Measurements from ENCODE around the gene CDT1. TPM values are rescaled to one million over a fixed set of nuclear protein-coding genes. Genes with fewer than 3 reads are reported as not detected.

CDT1 gene
- total RNA-seq, 1 donor, result 7.8 TPM

DNA sequence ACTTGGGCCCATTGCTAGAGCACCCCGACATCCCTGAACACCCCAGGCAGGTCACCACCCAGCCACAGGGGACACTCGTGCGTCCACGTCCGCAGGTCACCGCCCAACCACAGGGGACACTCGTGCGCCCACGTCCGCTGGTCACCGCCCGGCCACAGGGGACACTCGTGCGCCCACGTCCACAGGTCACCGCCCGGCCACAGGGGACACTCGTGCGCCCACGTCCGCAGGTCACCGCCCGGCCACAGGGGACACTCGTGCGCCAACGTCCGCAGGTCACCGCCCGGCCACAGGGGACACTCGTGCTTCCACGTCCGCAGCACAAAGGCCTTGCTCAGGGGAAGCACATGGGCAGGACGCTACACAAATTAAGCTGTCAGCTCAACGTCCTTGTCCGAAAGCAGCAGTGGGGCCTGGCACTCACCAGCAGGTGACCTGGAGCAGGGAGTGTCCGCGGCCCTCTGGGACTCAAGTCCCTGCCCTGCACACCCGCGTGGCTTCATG lies 35.5 kb downstream of the CDT1 start:
- no peak overlapping the region for H3K4me3 ChIP-seq (ENCODE audit: low read depth, low read length)
- no peak for DNase-seq (ENCODE audit: low read depth)
- TF ChIP-seq, protein P1, sequence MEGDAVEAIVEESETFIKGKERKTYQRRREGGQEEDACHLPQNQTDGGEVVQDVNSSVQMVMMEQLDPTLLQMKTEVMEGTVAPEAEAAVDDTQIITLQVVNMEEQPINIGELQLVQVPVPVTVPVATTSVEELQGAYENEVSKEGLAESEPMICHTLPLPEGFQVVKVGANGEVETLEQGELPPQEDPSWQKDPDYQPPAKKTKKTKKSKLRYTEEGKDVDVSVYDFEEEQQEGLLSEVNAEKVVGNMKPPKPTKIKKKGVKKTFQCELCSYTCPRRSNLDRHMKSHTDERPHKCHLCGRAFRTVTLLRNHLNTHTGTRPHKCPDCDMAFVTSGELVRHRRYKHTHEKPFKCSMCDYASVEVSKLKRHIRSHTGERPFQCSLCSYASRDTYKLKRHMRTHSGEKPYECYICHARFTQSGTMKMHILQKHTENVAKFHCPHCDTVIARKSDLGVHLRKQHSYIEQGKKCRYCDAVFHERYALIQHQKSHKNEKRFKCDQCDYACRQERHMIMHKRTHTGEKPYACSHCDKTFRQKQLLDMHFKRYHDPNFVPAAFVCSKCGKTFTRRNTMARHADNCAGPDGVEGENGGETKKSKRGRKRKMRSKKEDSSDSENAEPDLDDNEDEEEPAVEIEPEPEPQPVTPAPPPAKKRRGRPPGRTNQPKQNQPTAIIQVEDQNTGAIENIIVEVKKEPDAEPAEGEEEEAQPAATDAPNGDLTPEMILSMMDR (IDR thresholded peaks at IDR 0.05; ENCODE audit: insufficient read depth, low read depth, low read length), result no peak

- no peak for DNase-seq (ENCODE audit: low read depth)
- H3K4me3 ChIP-seq (ENCODE audit: low read depth, low read length), result no peak overlapping the region
- TF ChIP-seq, protein P1 (IDR thresholded peaks at IDR 0.05; ENCODE audit: insufficient read depth, low read depth, low read length), result no peak
Measured at GRCh38 chr16:88839745-88840599, 36.4 kb downstream of the CDT1 start.

GRCh38 chr16:88840600-88841215 lies 37.1 kb downstream of the CDT1 start:
- H3K4me3 ChIP-seq (ENCODE audit: low read depth, low read length), result no peak overlapping the region
- no peak for DNase-seq (ENCODE audit: low read depth)
- TF ChIP-seq, protein P1 (IDR thresholded peaks at IDR 0.05; ENCODE audit: insufficient read depth, low read depth, low read length), result no peak

DNA sequence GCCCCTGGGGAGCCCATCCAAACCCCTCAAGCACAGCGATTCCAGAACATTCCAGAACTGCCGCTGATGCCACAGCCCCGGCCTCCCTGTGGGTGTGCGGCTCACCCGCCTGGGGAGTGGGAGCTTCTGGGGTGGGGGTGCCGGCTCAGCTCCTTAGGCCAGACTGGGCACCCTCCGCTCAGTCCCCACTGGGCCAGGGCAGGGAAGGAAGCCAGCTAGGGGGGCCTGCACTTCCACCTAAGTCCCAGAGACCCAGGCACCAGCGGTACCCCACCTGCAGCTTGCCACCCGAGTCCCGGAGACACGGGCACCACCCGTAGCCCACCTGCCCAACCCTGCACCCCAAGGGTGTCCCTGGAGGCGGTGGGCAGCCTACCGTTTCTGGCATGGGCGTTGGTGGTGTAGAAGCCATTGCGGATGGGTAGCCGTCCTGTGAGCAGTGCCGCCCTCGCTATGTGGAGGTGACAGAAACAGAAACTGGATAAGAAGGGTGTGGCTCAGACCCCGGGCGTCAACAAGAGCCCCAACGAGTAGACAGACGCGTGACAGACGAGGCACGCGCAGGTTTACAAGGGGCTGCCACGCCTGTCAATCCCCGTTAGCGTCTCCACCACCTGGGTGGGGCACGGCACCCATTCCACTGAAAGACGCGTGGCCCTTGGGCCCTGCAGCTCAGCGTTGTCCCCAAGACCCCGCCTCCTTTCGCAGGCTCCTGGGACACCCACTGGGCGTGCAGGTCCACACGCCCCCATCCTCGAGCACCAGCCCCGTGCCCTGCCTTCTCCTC lies 38.1 kb downstream of the CDT1 start:
- TF ChIP-seq, protein P1 (IDR thresholded peaks at IDR 0.05; ENCODE audit: insufficient read depth, low read depth, low read length), result no peak
- H3K4me3 ChIP-seq (ENCODE audit: low read depth, low read length), result no peak overlapping the region
- no peak for DNase-seq (ENCODE audit: low read depth)

GRCh38 chr16:88842308-88842756 lies 38.7 kb downstream of the CDT1 start:
- no peak for DNase-seq (ENCODE audit: low read depth)
- no peak overlapping the region for H3K4me3 ChIP-seq (ENCODE audit: low read depth, low read length)
- TF ChIP-seq, protein P1 (IDR thresholded peaks at IDR 0.05; ENCODE audit: insufficient read depth, low read depth, low read length), result no peak

DNA sequence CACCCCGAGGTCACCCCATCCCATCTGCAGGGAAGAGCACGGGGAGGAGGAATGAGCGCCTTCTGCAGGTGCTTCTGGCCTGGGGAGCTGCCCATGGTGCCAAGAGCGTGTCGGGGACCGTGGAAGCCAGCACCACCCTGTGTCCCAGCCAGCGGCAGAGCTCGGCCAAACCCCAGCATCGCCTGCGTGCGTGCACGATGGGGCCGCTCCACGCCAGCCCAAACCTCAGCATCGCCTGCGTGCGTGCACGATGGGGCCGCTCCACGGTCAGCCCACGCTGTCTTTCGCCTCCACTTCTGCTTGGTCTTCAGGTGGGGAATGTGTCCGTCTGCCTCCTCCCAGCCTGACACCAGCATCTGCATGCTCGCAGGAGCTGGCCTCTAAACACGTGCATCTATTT lies 39.2 kb downstream of the CDT1 start:
- no peak for DNase-seq (ENCODE audit: low read depth)
- TF ChIP-seq, protein P1 (IDR thresholded peaks at IDR 0.05; ENCODE audit: insufficient read depth, low read depth, low read length), result no peak
- H3K4me3 ChIP-seq (ENCODE audit: low read depth, low read length), result no peak overlapping the region

Data from fibroblast of villous mesenchyme (primary cell).